A673 (cell line): Measurements from ENCODE around the gene HAUS1. TPM values are rescaled to one million over a fixed set of nuclear protein-coding genes. Genes with fewer than 3 reads are reported as not detected.

Source experiments
- BruUV-seq: library from RNA; stranded (reverse); fragments of 400-500 nt; replicated peaks from 2 replicates; lab custom pipeline; 2021; lab: Mats Ljungman, UMichigan
- CTCF ChIA-PET: fragments of 300-600 bp; sonication (Branson Sonifier 250); formaldehyde crosslinking; loops from one replicate; lab custom pipeline; 2022; ENCODE audit warnings: antibody characterized with exemption; lab: Charles Lee
- POLR2A ChIA-PET: fragments of 300-600 bp; sonication (Branson Sonifier 250); formaldehyde crosslinking; loops from one replicate; lab custom pipeline; 2022; ENCODE audit warnings: antibody characterized with exemption; ENCODE audit not compliant: low non-redundant PET; lab: Charles Lee
- DNase-seq: peaks from one replicate; pipeline ENCODE4 v3.0.0-alpha.2; 2015; ENCODE audit warnings: low spot score
- H3K27ac ChIP-seq: fragments of 200-600 bp; sonication (generic); 2 replicates; pipeline ENCODE4 v1.5.1; 2016; ENCODE audit warnings: mixed run types, low read depth, mild to moderate bottlenecking, mixed read lengths, antibody characterized with exemption, low read length; ENCODE audit not compliant: poor library complexity, severe bottlenecking
- H3K27me3 ChIP-seq: fragments of 200-600 bp; sonication (generic); replicated peaks from 2 replicates; pipeline ENCODE4 v1.6.1; 2017; ENCODE audit warnings: mixed run types, low read depth, mild to moderate bottlenecking, mixed read lengths, antibody characterized with exemption, low read length; ENCODE audit not compliant: insufficient read depth, poor library complexity
- H3K36me3 ChIP-seq: fragments of 200-600 bp; sonication (generic); 2 replicates; pipeline ENCODE4 v1.6.1; 2016; ENCODE audit warnings: mixed run types, mild to moderate bottlenecking, mixed read lengths, antibody characterized with exemption, low read length; ENCODE audit not compliant: insufficient read depth, poor library complexity, severe bottlenecking
- H3K4me1 ChIP-seq: fragments of 200-600 bp; sonication (generic); 2 replicates; pipeline ENCODE4 v1.6.1; 2017; ENCODE audit warnings: mixed run types, mild to moderate bottlenecking, mixed read lengths, antibody characterized with exemption, low read length; ENCODE audit not compliant: insufficient read depth, poor library complexity, severe bottlenecking
- H3K4me3 ChIP-seq: fragments of 200-600 bp; sonication (generic); 2 replicates; pipeline ENCODE4 v1.5.1; 2016; ENCODE audit warnings: low read depth, mixed run types, mild to moderate bottlenecking, mixed read lengths, low read length; ENCODE audit not compliant: poor library complexity, severe bottlenecking
- H3K9me3 ChIP-seq: fragments of 200-600 bp; sonication (generic); 2 replicates; pipeline ENCODE4 v1.6.1; 2016; ENCODE audit warnings: mixed run types, low read depth, mild to moderate bottlenecking, mixed read lengths, antibody characterized with exemption, low read length; ENCODE audit not compliant: poor library complexity, severe bottlenecking
- CTCF ChIP-seq: fragments of 300-800, 200-600 bp; sonication (generic); conservative IDR thresholded peaks from 2 replicates; pipeline ENCODE4 v1.5.1; 2017; ENCODE audit warnings: low read depth, mild to moderate bottlenecking, antibody characterized with exemption, low read length, moderate library complexity, mixed read lengths
- EZH2 ChIP-seq: fragments of 200-600 bp; sonication (generic); IDR thresholded peaks from 2 replicates; pipeline ENCODE4 v1.6.1; 2017; ENCODE audit warnings: borderline replicate concordance, low read depth, mild to moderate bottlenecking, mixed read lengths, antibody characterized with exemption, low read length; ENCODE audit not compliant: poor library complexity, severe bottlenecking
- intact Hi-C: fragments of 100-400 bp; cut with micrococcal nuclease; formaldehyde crosslinking; loops from one replicate; pipeline ENCODE4 v1.10.0; 2022; ENCODE audit not compliant: unreplicated experiment
- total RNA-seq: library from RNA; stranded (reverse); gene quantifications from 2 replicates; pipeline ENCODE4 v1.2.3, GENCODE V29; 2021

HAUS1 gene
- total RNA-seq, 1 experiment from 2014 or later, result 76.9 TPM

GRCh38 chr18:46071653-46072375 lies 32.4 kb upstream of the HAUS1 start, which contains the start of gene PSTPIP2:
PSTPIP2 (minus strand) TSS chr18:46072260; CDS start chr18:46072188, 72 bp downstream.
- ChIA-PET POLR2A (interaction anchor here (0.6 kb wide), 1 partner anchor 101 kb away, joined by 4 read pairs; no protein-coding TSS in a partner anchor), CTCF (no interaction called here)
- Histone ChIP-seq H3K36me3 (no peaks in the 10 kb centered on the region), H3K9me3 (no peaks in the 10 kb centered on the region), H3K27me3 (no peaks in the 10 kb centered on the region), H3K4me3 (peak within 1 kb of the TSS; percentile 72), H3K4me1 (peaks cover 5% of the 10 kb centered on the region), H3K27ac (peak within 1 kb of the TSS; percentile 69)
- intact Hi-C loops, result loop anchor here (2.0 to 10.0 kb wide), 3 partner anchors 100 to 407 kb away; no protein-coding TSS in a partner anchor
- peak; percentile 76 for DNase-seq
- TF ChIP-seq CTCF (no peak), EZH2 (no peak)
- no TSS peak for BruUV-seq

- H3K27ac ChIP-seq, result peak overlapping the region; percentile 69
- CTCF ChIA-PET, result no interaction called here
- POLR2A ChIA-PET, result no interaction called here
These were observed 31.8 kb upstream of the HAUS1 start for GRCh38 chr18:46072376-46072867.

GRCh38 chr18:46072959-46073358 lies 31.2 kb upstream of the HAUS1 start:
- BruUV-seq, result no TSS peak
- Histone ChIP-seq H3K27me3 (no peaks in the 10 kb centered on the region), H3K9me3 (no peaks in the 10 kb centered on the region), H3K4me1 (peaks cover 5% of the 10 kb centered on the region), H3K27ac (no peak overlapping the region), H3K4me3 (no peak overlapping the region), H3K36me3 (no peaks in the 10 kb centered on the region)
- intact Hi-C loops, result loop anchor here (1.0 to 10.0 kb wide), 4 partner anchors 101 to 408 kb away; no protein-coding TSS in a partner anchor
- TF ChIP-seq CTCF (no peak), EZH2 (no peak)
- DNase-seq, result no peak
- CTCF ChIA-PET, result interaction anchor here (1.3 kb wide), 3 partner anchors 148 to 385 kb away, joined by 7 to 9 read pairs (median 8); no protein-coding TSS in a partner anchor
- POLR2A ChIA-PET, result no interaction called here

More at GRCh38 chr18:46072376-46072867, 31.8 kb upstream of the HAUS1 start:
- Histone ChIP-seq H3K4me1 (peaks cover 5% of the 10 kb centered on the region), H3K4me3 (peak overlapping the region; percentile 72), H3K9me3 (no peaks in the 10 kb centered on the region), H3K27me3 (no peaks in the 10 kb centered on the region), H3K36me3 (no peaks in the 10 kb centered on the region)
- no TSS peak for BruUV-seq
- TF ChIP-seq EZH2 (no peak), CTCF (no peak)
- no peak for DNase-seq
- intact Hi-C loops, result loop anchor here (2.0 to 10.0 kb wide), 3 partner anchors 100 to 408 kb away; no protein-coding TSS in a partner anchor
